Activated CD4-positive, alpha-beta memory T cell treated with anti-CD3 and anti-CD28 coated beads for 36 hours (primary cell): Measurements from ENCODE around the gene RUSF1. TPM values are rescaled to one million over a fixed set of nuclear protein-coding genes. Genes with fewer than 3 reads are reported as not detected.
"Not testable (repeated sequence)": the region's sequence is repeated elsewhere in the genome, so short reads cannot be mapped to it uniquely, and the experiment has no call there.

Experiments
- CTCF ChIA-PET: fragments of 350-600 bp; sonication (Branson Sonifier 250); formaldehyde crosslinking; loops from one replicate; lab custom pipeline; 2021; ENCODE audit warnings: antibody characterized with exemption, inconsistent platforms; lab: Charles Lee
- POLR2A ChIA-PET: fragments of 350-600 bp; sonication (Branson Sonifier 250); formaldehyde crosslinking; loops from one replicate; lab custom pipeline; 2021; ENCODE audit warnings: antibody characterized with exemption; lab: Charles Lee
- DNase-seq: peaks from one replicate; pipeline ENCODE4 v3.0.0-alpha.2; 2020
- H3K27ac Mint-ChIP-seq: one replicate; pipeline ENCODE4 v1.8.0; 2021; ENCODE audit warnings: mixed read lengths
- H3K27me3 Mint-ChIP-seq: one replicate; pipeline ENCODE4 v1.8.0; 2021; ENCODE audit warnings: mixed read lengths
- H3K36me3 Mint-ChIP-seq: one replicate; pipeline ENCODE4 v1.8.0; 2021; ENCODE audit warnings: mixed read lengths
- H3K4me1 Mint-ChIP-seq: one replicate; pipeline ENCODE4 v1.8.0; 2021; ENCODE audit warnings: low read depth, mixed read lengths
- H3K4me3 Mint-ChIP-seq: one replicate; pipeline ENCODE4 v1.8.0; 2021; ENCODE audit warnings: mild to moderate bottlenecking, mixed read lengths
- H3K9me3 Mint-ChIP-seq: one replicate; pipeline ENCODE4 v1.8.0; 2021; ENCODE audit warnings: mixed read lengths
- intact Hi-C: fragments of 100-400 bp; cut with micrococcal nuclease; formaldehyde crosslinking; loops from one replicate; pipeline ENCODE4 v1.15.1; 2023
- total RNA-seq, 2 experiments: library from RNA; stranded (reverse); gene quantifications; one replicate each; pipeline ENCODE4 v1.2.3, GENCODE V29; 2021

Gene RUSF1
- 10 to 100 TPM; 40.9 to 41.2 TPM for total RNA-seq

DNA sequence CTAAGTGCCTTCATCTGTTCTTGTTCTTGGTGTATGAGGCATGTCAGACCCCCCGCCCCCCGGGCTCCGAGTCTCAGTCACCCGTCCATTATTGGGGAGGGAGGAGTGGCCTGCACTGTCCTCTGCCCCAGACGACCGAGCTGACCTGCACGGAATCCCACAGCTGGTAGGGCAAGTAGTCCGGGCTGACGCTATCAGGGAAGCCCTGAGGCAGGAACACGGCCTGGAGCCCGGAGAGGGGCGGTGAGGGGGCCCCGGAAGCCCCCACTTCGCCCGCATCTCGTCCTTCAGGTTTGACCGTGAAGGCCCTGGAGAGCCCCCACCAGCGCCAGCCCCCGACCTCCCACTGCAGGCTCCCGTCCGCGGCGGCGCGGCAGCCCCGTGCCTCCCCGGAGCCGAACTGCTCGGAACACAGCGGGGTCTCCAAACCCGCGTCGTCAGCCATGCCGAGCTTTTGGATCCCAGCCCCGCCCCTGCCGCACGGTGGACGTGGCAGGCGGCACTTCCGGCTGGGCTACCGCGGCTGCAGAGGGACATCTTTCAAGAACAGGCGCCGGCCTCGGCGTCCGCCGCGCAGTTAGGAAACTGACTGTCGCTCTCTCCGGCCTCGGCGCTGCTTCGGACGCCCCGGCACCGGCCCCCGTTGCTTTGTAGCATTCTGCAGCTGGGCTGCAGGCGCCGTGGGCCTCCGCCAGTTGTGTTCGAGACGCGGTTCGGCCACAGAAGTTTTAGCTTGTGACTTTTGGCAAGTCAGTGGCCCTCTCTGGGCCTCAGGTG is at the start of gene RUSF1:
Gene RUSF1, minus strand, starts transcription at position 463 of the 777 bp plus-strand sequence. Its CDS starts 18 bp downstream, at position 445.
- intact Hi-C loops = loop anchor here (1.0 to 2.0 kb wide), 2 partner anchors 31 to 48 kb away; no protein-coding TSS in a partner anchor
- peak within 1 kb of the TSS; percentile 94 for H3K27ac Mint-ChIP-seq
- peaks cover 12% of the 10 kb centered on the region for H3K36me3 Mint-ChIP-seq
- peak within 1 kb of the TSS; percentile 93 for H3K4me3 Mint-ChIP-seq
- no peaks in the 10 kb centered on the region for H3K27me3 Mint-ChIP-seq
- peak; percentile 92 for DNase-seq
- ChIA-PET POLR2A (interaction anchor here (0.7 to 2.3 kb wide), 8 partner anchors 18 to 369 kb away, joined by 3 to 11 read pairs (median 4); partner anchors contain the start of genes FUS and ZNF267), CTCF (interaction anchor here (1.2 to 2.8 kb wide), 3 partner anchors 49 to 361 kb away, joined by 3 to 19 read pairs (median 3); partner anchors contain the start of gene ARMC5)
- H3K4me1 Mint-ChIP-seq = peaks cover 44% of the 10 kb centered on the region
- H3K9me3 Mint-ChIP-seq = no peaks in the 10 kb centered on the region

GRCh38 chr16:31542763-31543162 is 34.6 kb upstream of the RUSF1 start:
- POLR2A ChIA-PET = no interaction called here
- H3K27ac Mint-ChIP-seq = no peak overlapping the region
- CTCF ChIA-PET = no interaction called here
- H3K9me3 Mint-ChIP-seq = peaks cover 21% of the 10 kb centered on the region
- H3K36me3 Mint-ChIP-seq = peaks cover 2% of the 10 kb centered on the region
- no peak for DNase-seq
- intact Hi-C loops = no loop called here
- H3K4me3 Mint-ChIP-seq = no peak overlapping the region
- peaks cover 7% of the 10 kb centered on the region for H3K4me1 Mint-ChIP-seq
- H3K27me3 Mint-ChIP-seq = peaks cover 24% of the 10 kb centered on the region

- H3K27ac Mint-ChIP-seq, H3K36me3 Mint-ChIP-seq, CTCF ChIA-PET, DNase-seq, H3K4me3 Mint-ChIP-seq, POLR2A ChIA-PET, intact Hi-C loops: not testable (repeated sequence)
- peaks cover 27% of the 10 kb centered on the region for H3K27me3 Mint-ChIP-seq
- H3K9me3 Mint-ChIP-seq = peaks cover 21% of the 10 kb centered on the region
- peaks cover 13% of the 10 kb centered on the region for H3K4me1 Mint-ChIP-seq
These were observed 31.6 kb upstream of the RUSF1 start for GRCh38 chr16:31539762-31540161.

- peaks cover 13% of the 10 kb centered on the region for H3K4me1 Mint-ChIP-seq
- peaks cover 21% of the 10 kb centered on the region for H3K9me3 Mint-ChIP-seq
- H3K4me3 Mint-ChIP-seq, intact Hi-C loops, CTCF ChIA-PET, H3K36me3 Mint-ChIP-seq, H3K27ac Mint-ChIP-seq, POLR2A ChIA-PET, DNase-seq: not testable (repeated sequence)
- H3K27me3 Mint-ChIP-seq = peaks cover 30% of the 10 kb centered on the region
These were observed 30.0 kb upstream of the RUSF1 start for GRCh38 chr16:31538243-31538598.

GRCh38 chr16:31537362-31538242 is 29.4 kb upstream of the RUSF1 start:
- H3K27me3 Mint-ChIP-seq = peaks cover 30% of the 10 kb centered on the region
- ChIA-PET CTCF (no interaction called here), POLR2A (no interaction called here)
- H3K27ac Mint-ChIP-seq = no peak overlapping the region
- H3K36me3 Mint-ChIP-seq = peaks cover 2% of the 10 kb centered on the region
- DNase-seq = no peak
- peaks cover 13% of the 10 kb centered on the region for H3K4me1 Mint-ChIP-seq
- intact Hi-C loops = no loop called here
- no peak overlapping the region for H3K4me3 Mint-ChIP-seq
- H3K9me3 Mint-ChIP-seq = peaks cover 18% of the 10 kb centered on the region

- Mint-ChIP-seq H3K4me1 (peaks cover 13% of the 10 kb centered on the region), H3K27ac (no peak overlapping the region), H3K4me3 (no peak overlapping the region), H3K36me3 (peaks cover 2% of the 10 kb centered on the region), H3K9me3 (peaks cover 11% of the 10 kb centered on the region), H3K27me3 (peaks cover 27% of the 10 kb centered on the region)
- no peak for DNase-seq
- CTCF ChIA-PET = no interaction called here
- intact Hi-C loops = no loop called here
- POLR2A ChIA-PET = no interaction called here
These were observed 28.7 kb upstream of the RUSF1 start for GRCh38 chr16:31536804-31537361.

DNA sequence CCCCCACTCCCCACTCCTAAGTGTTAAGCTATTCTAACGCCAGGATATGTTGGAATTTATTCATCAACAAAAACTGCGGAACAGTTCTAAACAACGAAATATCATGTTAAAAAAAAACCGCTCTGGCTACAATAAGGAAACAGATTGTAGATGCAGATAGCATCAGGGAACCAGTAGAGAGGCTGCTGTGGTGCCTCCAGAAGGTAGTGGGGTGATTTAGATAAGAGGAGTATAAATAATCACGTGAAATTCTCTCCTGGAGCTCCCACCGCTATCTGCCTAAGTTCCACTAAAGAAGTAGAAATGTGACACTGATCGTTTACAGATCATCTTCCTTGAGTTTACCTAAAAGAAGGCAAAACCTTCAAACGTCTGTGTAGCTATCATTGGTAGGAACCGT is 27.5 kb upstream of the RUSF1 start:
- DNase-seq = no peak
- Mint-ChIP-seq H3K4me3 (no peak overlapping the region), H3K4me1 (peaks cover 13% of the 10 kb centered on the region), H3K9me3 (peaks cover 11% of the 10 kb centered on the region), H3K27me3 (peaks cover 27% of the 10 kb centered on the region), H3K27ac (no peak overlapping the region), H3K36me3 (peaks cover 2% of the 10 kb centered on the region)
- ChIA-PET POLR2A (no interaction called here), CTCF (interaction anchor here (1.0 kb wide), 2 partner anchors 58 to 75 kb away, joined by 3 to 4 read pairs; no protein-coding TSS in a partner anchor)
- intact Hi-C loops = no loop called here

- CTCF ChIA-PET = no interaction called here
- H3K27me3 Mint-ChIP-seq = peaks cover 22% of the 10 kb centered on the region
- no peak overlapping the region for H3K4me3 Mint-ChIP-seq
- POLR2A ChIA-PET = no interaction called here
- no peak for DNase-seq
- H3K9me3 Mint-ChIP-seq = no peaks in the 10 kb centered on the region
- no peak overlapping the region for H3K27ac Mint-ChIP-seq
- H3K36me3 Mint-ChIP-seq = no peaks in the 10 kb centered on the region
- intact Hi-C loops = no loop called here
- H3K4me1 Mint-ChIP-seq = peaks cover 15% of the 10 kb centered on the region
These were observed 24.7 kb upstream of the RUSF1 start for GRCh38 chr16:31532896-31533295.

- H3K9me3 Mint-ChIP-seq = no peaks in the 10 kb centered on the region
- ChIA-PET CTCF (no interaction called here), POLR2A (no interaction called here)
- H3K4me1 Mint-ChIP-seq = peaks cover 17% of the 10 kb centered on the region
- H3K27ac Mint-ChIP-seq = no peak overlapping the region
- no peak for DNase-seq
- intact Hi-C loops = no loop called here
- H3K27me3 Mint-ChIP-seq = peaks cover 22% of the 10 kb centered on the region
- H3K4me3 Mint-ChIP-seq = no peak overlapping the region
- no peaks in the 10 kb centered on the region for H3K36me3 Mint-ChIP-seq
These were observed 23.9 kb upstream of the RUSF1 start for GRCh38 chr16:31532120-31532519.

GRCh38 chr16:31531096-31531495 is 22.9 kb upstream of the RUSF1 start:
- CTCF ChIA-PET = interaction anchor here (1.2 kb wide), 1 partner anchor 25 kb away, joined by 3 read pairs; no protein-coding TSS in a partner anchor
- H3K27ac Mint-ChIP-seq = no peak overlapping the region

DNA sequence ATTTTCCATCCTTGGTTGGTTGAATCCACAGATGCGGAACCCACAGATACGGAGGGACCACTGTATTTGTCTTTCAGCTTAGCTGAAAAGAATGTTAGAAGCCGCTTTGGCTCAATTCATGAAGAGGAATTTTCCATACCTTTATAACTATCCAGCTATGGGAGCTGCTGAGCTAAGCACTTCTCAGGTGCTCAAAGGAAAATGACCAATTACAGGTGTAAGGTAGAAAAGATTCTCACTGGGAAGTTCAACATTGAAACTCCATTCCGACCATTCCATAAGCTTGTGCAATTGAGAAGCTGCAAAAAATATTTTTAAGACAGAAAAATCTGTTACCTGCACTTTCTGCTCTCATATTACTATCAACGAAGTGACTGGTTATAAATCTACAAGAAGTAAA is 22.2 kb upstream of the RUSF1 start:
- intact Hi-C loops = no loop called here
- CTCF ChIA-PET = interaction anchor here (1.2 kb wide), 1 partner anchor 26 kb away, joined by 3 read pairs; no protein-coding TSS in a partner anchor

More at GRCh38 chr16:31531096-31531495, 22.9 kb upstream of the RUSF1 start:
- peaks cover 17% of the 10 kb centered on the region for H3K4me1 Mint-ChIP-seq
- no peak for DNase-seq
- no peak overlapping the region for H3K4me3 Mint-ChIP-seq
- POLR2A ChIA-PET = no interaction called here
- intact Hi-C loops = no loop called here
- H3K27me3 Mint-ChIP-seq = peaks cover 21% of the 10 kb centered on the region
- H3K36me3 Mint-ChIP-seq = no peaks in the 10 kb centered on the region
- no peaks in the 10 kb centered on the region for H3K9me3 Mint-ChIP-seq

DNA sequence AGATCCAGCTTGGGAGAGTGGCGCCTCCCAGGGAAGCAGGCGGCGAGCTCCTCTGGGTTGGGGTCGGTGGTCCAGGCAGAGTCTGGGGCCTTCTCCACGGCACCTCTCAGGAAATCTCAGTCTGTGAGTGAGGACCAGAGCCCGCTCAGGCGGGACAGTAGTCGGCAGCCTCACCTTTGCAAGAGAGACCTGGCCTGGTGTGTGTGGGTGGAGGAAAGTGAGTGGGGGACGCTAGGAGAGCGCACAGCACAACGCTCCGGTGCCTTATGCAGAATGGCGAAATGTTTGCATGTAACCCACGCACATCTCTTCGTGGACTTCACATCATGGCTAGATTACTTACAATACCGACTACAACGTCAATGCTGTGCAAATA is 21.7 kb upstream of the RUSF1 start:
- intact Hi-C loops = no loop called here
- no peak overlapping the region for H3K27ac Mint-ChIP-seq
- no peak overlapping the region for H3K4me3 Mint-ChIP-seq
- H3K4me1 Mint-ChIP-seq = peaks cover 12% of the 10 kb centered on the region
- DNase-seq = no peak
- CTCF ChIA-PET = interaction anchor here (1.2 kb wide), 1 partner anchor 26 kb away, joined by 3 read pairs; no protein-coding TSS in a partner anchor
- H3K36me3 Mint-ChIP-seq = no peaks in the 10 kb centered on the region
- POLR2A ChIA-PET = no interaction called here
- no peaks in the 10 kb centered on the region for H3K9me3 Mint-ChIP-seq
- peaks cover 17% of the 10 kb centered on the region for H3K27me3 Mint-ChIP-seq

More for the DNA sequence above, 22.2 kb upstream of the RUSF1 start:
- DNase-seq = no peak
- Mint-ChIP-seq H3K4me1 (peaks cover 12% of the 10 kb centered on the region), H3K9me3 (no peaks in the 10 kb centered on the region), H3K27me3 (peaks cover 17% of the 10 kb centered on the region), H3K4me3 (no peak overlapping the region), H3K27ac (no peak overlapping the region), H3K36me3 (no peaks in the 10 kb centered on the region)
- POLR2A ChIA-PET = no interaction called here
